NK-92 (cell line): Measurements from ENCODE around the gene PNO1.

Experiments
- DNase-seq: peaks from one replicate; lab custom pipeline; 2025; ENCODE audit not compliant: unreplicated experiment; lab: John Stamatoyannopoulos, UW

Gene PNO1

GRCh38 chr2:68193144-68193543, 35.5 kb downstream of the PNO1 start:
- no peak for DNase-seq

- no peak for DNase-seq
Observed at GRCh38 chr2:68193787-68194372, 36.2 kb downstream of the PNO1 start.

GRCh38 chr2:68195096-68195495, 37.4 kb downstream of the PNO1 start:
- no peak for DNase-seq

GRCh38 chr2:68196120-68196716, 38.5 kb downstream of the PNO1 start:
- no peak for DNase-seq

GRCh38 chr2:68200157-68200787, 42.6 kb downstream of the PNO1 start:
- DNase-seq = no peak

GRCh38 chr2:68203587-68203986, 45.9 kb downstream of the PNO1 start:
- DNase-seq = no peak

- no peak for DNase-seq
Observed at GRCh38 chr2:68206793-68207192, 49.1 kb downstream of the PNO1 start.

GRCh38 chr2:68214381-68214780, 56.7 kb downstream of the PNO1 start:
- no peak for DNase-seq

GRCh38 chr2:68216454-68217310, 59.0 kb downstream of the PNO1 start:
- no peak for DNase-seq

- no peak for DNase-seq
Observed at GRCh38 chr2:68217729-68218128, 60.0 kb downstream of the PNO1 start.

GRCh38 chr2:68218343-68218901, 60.7 kb downstream of the PNO1 start:
- DNase-seq = no peak

GRCh38 chr2:68222287-68222686, 64.6 kb downstream of the PNO1 start:
- DNase-seq = no peak

GRCh38 chr2:68223419-68223818, 65.7 kb downstream of the PNO1 start:
- DNase-seq = no peak

- no peak for DNase-seq
Observed at GRCh38 chr2:68225119-68225632, 67.5 kb downstream of the PNO1 start.
